Measurements from ENCODE around the gene REXO5.

DNA sequence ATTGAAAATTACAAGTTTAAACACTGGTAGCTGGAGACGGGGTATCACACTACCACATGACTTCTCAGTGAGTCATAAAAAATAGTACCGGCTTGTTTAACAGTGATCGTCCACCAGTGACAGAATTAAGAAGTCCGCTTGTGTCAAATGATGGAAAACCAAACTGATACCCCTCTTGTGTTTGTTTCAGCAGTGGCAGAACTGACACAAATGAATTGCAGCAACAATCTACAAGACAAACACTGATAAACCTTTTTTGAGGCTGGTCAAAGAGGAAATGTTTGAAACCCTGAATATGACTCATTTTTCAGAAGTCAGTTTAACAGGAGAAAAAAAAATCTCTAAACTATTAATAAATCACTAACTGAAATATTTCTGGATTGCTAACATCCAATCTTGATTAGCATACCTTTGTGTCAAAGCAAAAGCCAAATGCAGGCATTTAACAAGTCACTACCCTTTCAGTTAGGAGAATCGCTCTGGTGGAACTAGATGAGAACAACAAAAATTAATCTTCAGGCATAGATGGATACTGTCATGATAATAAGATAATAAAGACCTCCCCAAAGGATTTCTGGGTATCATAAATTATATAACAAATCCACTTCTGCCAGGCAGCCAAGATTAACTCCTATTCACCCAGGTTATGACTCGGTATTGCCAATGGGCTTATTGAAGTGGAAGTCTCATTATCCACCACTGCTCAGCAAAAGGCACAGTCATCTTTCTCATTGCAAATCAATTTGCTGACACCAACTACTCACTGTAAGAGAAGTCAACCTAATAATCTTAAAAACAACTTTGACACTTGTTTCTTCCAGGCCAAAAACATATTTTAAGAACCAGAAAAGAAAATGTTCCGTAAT lies 73.1 kb downstream of the REXO5 start:
- no peak for TF ChIP-seq CTCF (IDR thresholded peaks at IDR 0.05)
- no peak for TF ChIP-seq POLR2AphosphoS5 (IDR thresholded peaks at IDR 0.05)
- TF ChIP-seq POLR2A (IDR thresholded peaks at IDR 0.05), result no peak
- no peak for TF ChIP-seq EP300 (IDR thresholded peaks at IDR 0.05)
